EL (cell line): ENCODE data around the gene KRTAP10-4.
"Not testable (repeated sequence)": the region's sequence is repeated elsewhere in the genome, so short reads cannot be mapped to it uniquely, and the experiment has no call there.

ENCODE experiments used
- DNase-seq: peaks from one replicate; pipeline ENCODE4 v3.0.0-alpha.2; 2016

Gene KRTAP10-4

GRCh38 chr21:44535963-44536362 lies 37.6 kb upstream of the KRTAP10-4 start:
- DNase-seq: no peak

GRCh38 chr21:44537930-44538911 lies 35.3 kb upstream of the KRTAP10-4 start:
- no peak for DNase-seq

GRCh38 chr21:44539046-44539445 lies 34.5 kb upstream of the KRTAP10-4 start:
- no peak for DNase-seq

GRCh38 chr21:44539991-44540666 lies 33.4 kb upstream of the KRTAP10-4 start, which contains the start of gene KRTAP10-1:
TSS of gene KRTAP10-1 (minus strand) at chr21:44540195. CDS start at chr21:44540150, 45 bp downstream.
- DNase-seq: no peak

GRCh38 chr21:44540741-44541288 lies 32.7 kb upstream of the KRTAP10-4 start:
- no peak for DNase-seq

- DNase-seq: no peak
Observed at GRCh38 chr21:44542716-44543115, 30.8 kb upstream of the KRTAP10-4 start.

- DNase-seq: no peak
Observed at GRCh38 chr21:44544566-44544965, 29.0 kb upstream of the KRTAP10-4 start.

- no peak for DNase-seq
Observed at GRCh38 chr21:44547656-44548331, 25.7 kb upstream of the KRTAP10-4 start.

- no peak for DNase-seq
Observed at GRCh38 chr21:44548381-44548780, 25.1 kb upstream of the KRTAP10-4 start.

GRCh38 chr21:44548922-44549321 lies 24.6 kb upstream of the KRTAP10-4 start:
- DNase-seq: no peak

GRCh38 chr21:44549525-44550211 lies 23.9 kb upstream of the KRTAP10-4 start:
- DNase-seq: no peak

GRCh38 chr21:44550285-44550684 lies 23.2 kb upstream of the KRTAP10-4 start:
- not testable (repeated sequence) for DNase-seq

- DNase-seq: no peak
Observed at GRCh38 chr21:44550807-44551206, 22.7 kb upstream of the KRTAP10-4 start.

GRCh38 chr21:44551340-44551961 lies 22.1 kb upstream of the KRTAP10-4 start, which contains the start of gene KRTAP10-2:
TSS of gene KRTAP10-2 (minus strand) at chr21:44551505. CDS start at chr21:44551458, 47 bp downstream.
- no peak for DNase-seq

- DNase-seq: no peak
Observed at GRCh38 chr21:44552136-44552535, 21.4 kb upstream of the KRTAP10-4 start.

- no peak for DNase-seq
Observed at GRCh38 chr21:44552681-44553080, 20.8 kb upstream of the KRTAP10-4 start.

- no peak for DNase-seq
Observed at GRCh38 chr21:44555200-44555875, 18.2 kb upstream of the KRTAP10-4 start.

- DNase-seq: no peak
Observed at GRCh38 chr21:44556879-44557278, 16.6 kb upstream of the KRTAP10-4 start.

- no peak for DNase-seq
Observed at GRCh38 chr21:44557491-44558328, 15.8 kb upstream of the KRTAP10-4 start.

- not testable (repeated sequence) for DNase-seq
Observed at GRCh38 chr21:44558329-44558675, 15.2 kb upstream of the KRTAP10-4 start.
